PC-9 (cell line): ENCODE measurements around the gene RENBP. TPM values are rescaled to one million over a fixed set of nuclear protein-coding genes. Genes with fewer than 3 reads are reported as not detected.

Source experiments
- BruUV-seq: library from RNA; stranded (reverse); fragments of 400-500 nt; replicated peaks from 2 replicates; lab custom pipeline; 2021; lab: Mats Ljungman, UMichigan
- CTCF ChIA-PET: fragments of 300-600 bp; sonication (Branson Sonifier 250); formaldehyde crosslinking; loops from one replicate; lab custom pipeline; 2022; ENCODE audit warnings: antibody characterized with exemption; lab: Charles Lee
- POLR2A ChIA-PET: fragments of 300-600 bp; sonication (Branson Sonifier 250); formaldehyde crosslinking; loops from one replicate; lab custom pipeline; 2022; ENCODE audit warnings: antibody characterized with exemption; ENCODE audit not compliant: unreplicated experiment; lab: Charles Lee
- DNase-seq, 2 experiments: peaks; one replicate each; pipeline versions ENCODE4 v3.0.0 to v3.0.0-alpha.2; 2015 to 2022; ENCODE audit warnings: mixed read lengths in 1 of 2
- H2AFZ ChIP-seq: fragments of 200-600 bp; sonication (generic); 2 replicates; pipeline ENCODE4 v1.8.1; 2017; ENCODE audit warnings: antibody characterized with exemption
- H3F3A ChIP-seq: fragments of 200-600 bp; sonication (generic); 2 replicates; pipeline ENCODE4 v1.8.1; 2017; ENCODE audit warnings: antibody characterized with exemption, mild to moderate bottlenecking, low read depth; ENCODE audit not compliant: insufficient read depth
- H3K27ac ChIP-seq: fragments of 200-600 bp; sonication (generic); 2 replicates; pipeline ENCODE4 v1.6.1; 2016; ENCODE audit warnings: mixed run types
- H3K27me3 ChIP-seq: fragments of 200-600 bp; sonication (generic); 2 replicates; pipeline ENCODE4 v1.6.1; 2016; ENCODE audit warnings: low read depth, mixed run types; ENCODE audit not compliant: insufficient read depth
- H3K36me3 ChIP-seq: fragments of 200-600 bp; sonication (generic); 2 replicates; pipeline ENCODE4 v1.6.1; 2016; ENCODE audit warnings: low read depth, mixed run types
- H3K4me1 ChIP-seq: fragments of 200-600 bp; sonication (generic); replicated peaks from 2 replicates; pipeline ENCODE4 v1.6.1; 2016; ENCODE audit warnings: mixed run types; ENCODE audit not compliant: insufficient read depth
- H3K4me2 ChIP-seq: fragments of 200-600 bp; sonication (generic); 2 replicates; pipeline ENCODE4 v1.6.1; 2017; ENCODE audit warnings: mixed run types
- H3K4me3 ChIP-seq: fragments of 200-600 bp; sonication (generic); 2 replicates; pipeline ENCODE4 v1.6.1; 2016; ENCODE audit warnings: mixed run types
- H3K79me2 ChIP-seq: fragments of 200-600 bp; sonication (generic); 2 replicates; pipeline ENCODE4 v1.6.1; 2017; ENCODE audit warnings: low read depth, mixed run types
- H3K9me2 ChIP-seq: fragments of 200-600 bp; sonication (generic); 2 replicates; pipeline ENCODE4 v1.8.1; 2017; ENCODE audit warnings: mild to moderate bottlenecking; ENCODE audit not compliant: insufficient read depth
- H3K9me3 ChIP-seq: fragments of 200-600 bp; sonication (generic); 2 replicates; pipeline ENCODE4 v1.8.1; 2016; ENCODE audit warnings: low read depth; ENCODE audit not compliant: insufficient read depth
- H4K20me1 ChIP-seq: fragments of 200-600 bp; sonication (generic); 2 replicates; pipeline ENCODE4 v1.8.1; 2017; ENCODE audit not compliant: insufficient read depth
- EZH2 ChIP-seq: fragments of 200-600 bp; sonication (generic); IDR thresholded peaks from 2 replicates; pipeline ENCODE4 v1.8.0; 2017; ENCODE audit warnings: antibody characterized with exemption, low read depth
- intact Hi-C: fragments of 100-400 bp; cut with micrococcal nuclease; formaldehyde crosslinking; loops from one replicate; pipeline ENCODE4 v1.10.0; 2022; ENCODE audit not compliant: unreplicated experiment
- total RNA-seq: library from RNA; stranded (reverse); gene quantifications from 2 replicates; pipeline ENCODE4 v1.2.3, GENCODE V29; 2021
- TF ChIP-seq, protein P1 (sequence below): fragments of 200-600 bp; sonication (generic); conservative IDR thresholded peaks from 2 replicates; pipeline ENCODE4 v1.6.1; 2017; ENCODE audit warnings: mixed run types, antibody characterized with exemption, mild to moderate bottlenecking, moderate library complexity

Gene RENBP
- total RNA-seq, 1 experiment from 2014 or later: 6.8 TPM

- Histone ChIP-seq H3K4me1 (peaks cover 14% of the 10 kb centered on the region; the same call in 1 of the 2 replicates), H3K79me2 (peaks cover 23% of the 10 kb centered on the region), H2AFZ (no peak overlapping the region), H3F3A (peaks cover 25% of the 10 kb centered on the region; the same call in 1 of the 2 replicates), H3K27ac (no peak overlapping the region), H3K36me3 (no peaks in the 10 kb centered on the region), H3K9me2 (no peaks in the 10 kb centered on the region), H3K27me3 (no peaks in the 10 kb centered on the region), H3K9me3 (no peaks in the 10 kb centered on the region), H4K20me1 (no peaks in the 10 kb centered on the region; the same call in 1 of the 2 replicates), H3K4me3 (no peak overlapping the region), H3K4me2 (no peak overlapping the region)
- DNase-seq: no peak
- BruUV-seq: no TSS peak
- ChIA-PET POLR2A (no interaction called here), CTCF (no interaction called here)
- TF ChIP-seq, protein P1, sequence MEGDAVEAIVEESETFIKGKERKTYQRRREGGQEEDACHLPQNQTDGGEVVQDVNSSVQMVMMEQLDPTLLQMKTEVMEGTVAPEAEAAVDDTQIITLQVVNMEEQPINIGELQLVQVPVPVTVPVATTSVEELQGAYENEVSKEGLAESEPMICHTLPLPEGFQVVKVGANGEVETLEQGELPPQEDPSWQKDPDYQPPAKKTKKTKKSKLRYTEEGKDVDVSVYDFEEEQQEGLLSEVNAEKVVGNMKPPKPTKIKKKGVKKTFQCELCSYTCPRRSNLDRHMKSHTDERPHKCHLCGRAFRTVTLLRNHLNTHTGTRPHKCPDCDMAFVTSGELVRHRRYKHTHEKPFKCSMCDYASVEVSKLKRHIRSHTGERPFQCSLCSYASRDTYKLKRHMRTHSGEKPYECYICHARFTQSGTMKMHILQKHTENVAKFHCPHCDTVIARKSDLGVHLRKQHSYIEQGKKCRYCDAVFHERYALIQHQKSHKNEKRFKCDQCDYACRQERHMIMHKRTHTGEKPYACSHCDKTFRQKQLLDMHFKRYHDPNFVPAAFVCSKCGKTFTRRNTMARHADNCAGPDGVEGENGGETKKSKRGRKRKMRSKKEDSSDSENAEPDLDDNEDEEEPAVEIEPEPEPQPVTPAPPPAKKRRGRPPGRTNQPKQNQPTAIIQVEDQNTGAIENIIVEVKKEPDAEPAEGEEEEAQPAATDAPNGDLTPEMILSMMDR: no peak
- TF ChIP-seq EZH2: no peak
- intact Hi-C loops: no loop called here
These were observed 12.7 kb downstream of the RENBP start for GRCh38 chrX:153931748-153932147.

- peaks cover 17% of the 10 kb centered on the region; the same call in 1 of the 2 replicates for H3K4me1 ChIP-seq
- peaks cover 23% of the 10 kb centered on the region for H3K79me2 ChIP-seq
- H3K27ac ChIP-seq: no peak overlapping the region
- H3K4me2 ChIP-seq: no peak overlapping the region
- no peaks in the 10 kb centered on the region for H3K27me3 ChIP-seq
- no peaks in the 10 kb centered on the region for H3K9me3 ChIP-seq
- ChIA-PET CTCF (no interaction called here), POLR2A (interaction anchor here (0.7 kb wide), 1 partner anchor 11 kb away, joined by 11 read pairs; no protein-coding TSS in a partner anchor)
- intact Hi-C loops: no loop called here
- no peak for DNase-seq
- no peak overlapping the region for H3K4me3 ChIP-seq
- TF ChIP-seq, protein P1: no peak
- TF ChIP-seq EZH2: no peak
- BruUV-seq: no TSS peak
- no peaks in the 10 kb centered on the region for H3K36me3 ChIP-seq
- no peaks in the 10 kb centered on the region; the same call in 1 of the 2 replicates for H4K20me1 ChIP-seq
- peaks cover 25% of the 10 kb centered on the region; the same call in 1 of the 2 replicates for H3F3A ChIP-seq
- no peak overlapping the region for H2AFZ ChIP-seq
- no peaks in the 10 kb centered on the region for H3K9me2 ChIP-seq
These were observed 13.3 kb downstream of the RENBP start for GRCh38 chrX:153931151-153931550.

DNA sequence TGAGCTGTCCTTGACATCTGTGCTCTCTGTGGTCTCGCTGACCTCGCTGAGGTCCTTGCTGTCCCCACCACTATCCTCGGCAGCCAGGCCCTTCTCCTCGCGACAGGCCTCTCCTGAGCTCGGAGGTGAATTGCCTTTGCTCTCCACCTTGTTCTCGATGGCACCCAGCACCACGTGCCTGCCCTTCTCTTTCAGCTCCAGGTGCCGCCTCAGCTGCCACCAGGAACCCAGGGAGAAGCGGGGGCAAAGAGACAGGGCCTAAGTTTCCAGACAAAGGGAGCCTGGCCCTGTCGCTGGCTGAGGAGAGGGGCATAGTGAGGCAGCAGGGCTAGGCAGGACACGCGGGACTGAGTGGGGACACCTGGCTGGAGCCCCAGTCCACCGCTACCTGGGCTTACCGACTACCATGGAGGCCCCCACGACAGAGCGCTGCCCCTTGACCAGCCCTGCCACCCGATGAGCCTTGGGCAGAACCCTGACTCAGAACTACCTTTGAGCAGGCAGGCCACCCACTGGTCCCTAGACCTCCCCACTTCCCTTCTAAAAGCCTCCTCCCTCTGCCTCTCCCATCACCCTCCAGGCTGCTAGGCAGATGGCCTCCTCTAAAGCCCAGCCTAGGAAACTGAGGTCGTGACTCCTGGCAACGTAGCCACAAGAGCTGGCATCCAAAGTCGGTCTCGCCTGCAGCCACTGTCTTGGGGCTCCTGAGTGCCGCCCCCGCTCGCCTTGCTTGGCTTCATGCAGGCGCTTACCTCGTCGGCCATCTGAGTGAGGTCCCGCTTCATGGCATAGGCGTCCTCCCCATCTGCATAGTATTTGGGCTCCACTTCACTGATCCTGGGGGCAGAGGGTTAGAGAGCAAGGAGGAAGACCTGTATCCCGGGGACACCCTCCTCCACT is 14.2 kb downstream of the RENBP start:
- Histone ChIP-seq H3K36me3 (no peaks in the 10 kb centered on the region), H4K20me1 (no peaks in the 10 kb centered on the region; the same call in 1 of the 2 replicates), H2AFZ (no peak overlapping the region), H3K4me1 (peaks cover 17% of the 10 kb centered on the region; the same call in 1 of the 2 replicates), H3K9me3 (no peaks in the 10 kb centered on the region), H3K4me2 (no peak overlapping the region), H3K79me2 (peaks cover 23% of the 10 kb centered on the region), H3F3A (peaks cover 18% of the 10 kb centered on the region; the same call in 1 of the 2 replicates), H3K4me3 (no peak overlapping the region), H3K27me3 (no peaks in the 10 kb centered on the region), H3K27ac (no peak overlapping the region), H3K9me2 (no peaks in the 10 kb centered on the region)
- no peak for DNase-seq
- CTCF ChIA-PET: no interaction called here
- POLR2A ChIA-PET: no interaction called here
- intact Hi-C loops: no loop called here
- BruUV-seq: no TSS peak
- TF ChIP-seq, protein P1: no peak
- no peak for TF ChIP-seq EZH2
